ENCODE measurements around the gene NF1.

GRCh38 chr17:31374503-31374902, 279.7 kb downstream of the NF1 start:
- TF ChIP-seq CTCF (IDR thresholded peaks at IDR 0.05) (no peak), EP300 (IDR thresholded peaks at IDR 0.05) (no peak), POLR2AphosphoS5 (IDR thresholded peaks at IDR 0.05) (no peak), POLR2A (IDR thresholded peaks at IDR 0.05) (no peak)

Data from gastroesophageal sphincter (tissue), 3 donors.